Measurements from ENCODE around the gene RBMXL2.

The RBMXL2 gene

GRCh38 chr11:7088921-7089320 is at the start of gene RBMXL2:
TSS of gene RBMXL2 (plus strand) at chr11:7088998. CDS start at chr11:7089121, 123 bp downstream.
- DNase-seq = no peak

- DNase-seq = no peak
Measured at GRCh38 chr11:7046474-7047175, 42.2 kb upstream of the RBMXL2 start.

- DNase-seq = no peak
Measured at GRCh38 chr11:7050191-7050590, 38.6 kb upstream of the RBMXL2 start.

- DNase-seq = no peak
Measured at GRCh38 chr11:7056828-7057513, 31.8 kb upstream of the RBMXL2 start.

GRCh38 chr11:7057641-7058040 is 31.2 kb upstream of the RBMXL2 start:
- no peak for DNase-seq

GRCh38 chr11:7060868-7061267 is 27.9 kb upstream of the RBMXL2 start:
- no peak for DNase-seq

- DNase-seq = no peak
Measured at GRCh38 chr11:7062534-7062933, 26.3 kb upstream of the RBMXL2 start.

- no peak for DNase-seq
Measured at GRCh38 chr11:7072401-7073028, 16.3 kb upstream of the RBMXL2 start.

GRCh38 chr11:7077101-7077500 is 11.7 kb upstream of the RBMXL2 start:
- no peak for DNase-seq

GRCh38 chr11:7079545-7080135 is 9.2 kb upstream of the RBMXL2 start:
- no peak for DNase-seq

- no peak for DNase-seq
Measured at GRCh38 chr11:7080900-7081299, 7.9 kb upstream of the RBMXL2 start.

GRCh38 chr11:7081441-7081840 is 7.4 kb upstream of the RBMXL2 start:
- DNase-seq = no peak

- no peak for DNase-seq
Measured at GRCh38 chr11:7089328-7090251, 792 bp downstream of the RBMXL2 start.

- DNase-seq = no peak
Measured at GRCh38 chr11:7098235-7098832, 9.5 kb downstream of the RBMXL2 start.

- DNase-seq = no peak
Measured at GRCh38 chr11:7115780-7116179, 27.0 kb downstream of the RBMXL2 start.

GRCh38 chr11:7116370-7116769 is 27.6 kb downstream of the RBMXL2 start:
- no peak for DNase-seq

GRCh38 chr11:7138051-7138450 is 49.3 kb downstream of the RBMXL2 start:
- no peak for DNase-seq
